ENCODE results near the gene GSDMA.

The GSDMA gene

GRCh38 chr17:39970157-39970692, 7.4 kb downstream of the GSDMA start:
- no peak overlapping the region for H3K4me3 ChIP-seq (ENCODE audit: low read depth, low read length)
- TF ChIP-seq CTCF (IDR thresholded peaks at IDR 0.05; ENCODE audit: control insufficient read depth, extremely low read depth, insufficient read depth): no peak
- no peak for DNase-seq (ENCODE audit: low read depth)

- TF ChIP-seq CTCF (IDR thresholded peaks at IDR 0.05; ENCODE audit: control insufficient read depth, extremely low read depth, insufficient read depth): no peak
- no peak overlapping the region for H3K4me3 ChIP-seq (ENCODE audit: low read depth, low read length)
- no peak for DNase-seq (ENCODE audit: low read depth)
Observed at GRCh38 chr17:39971076-39971603, 8.3 kb downstream of the GSDMA start.

GRCh38 chr17:39972271-39972670, 9.5 kb downstream of the GSDMA start:
- DNase-seq (ENCODE audit: low read depth): no peak
- no peak overlapping the region for H3K4me3 ChIP-seq (ENCODE audit: low read depth, low read length)
- TF ChIP-seq CTCF (IDR thresholded peaks at IDR 0.05; ENCODE audit: control insufficient read depth, extremely low read depth, insufficient read depth): no peak

- no peak for DNase-seq (ENCODE audit: low read depth)
- no peak for TF ChIP-seq CTCF (IDR thresholded peaks at IDR 0.05; ENCODE audit: control insufficient read depth, extremely low read depth, insufficient read depth)
- H3K4me3 ChIP-seq (ENCODE audit: low read depth, low read length): no peak overlapping the region
Observed at GRCh38 chr17:39973496-39973895, 10.7 kb downstream of the GSDMA start.

GRCh38 chr17:39974433-39974832, 11.6 kb downstream of the GSDMA start:
- no peak overlapping the region for H3K4me3 ChIP-seq (ENCODE audit: low read depth, low read length)
- TF ChIP-seq CTCF (IDR thresholded peaks at IDR 0.05; ENCODE audit: control insufficient read depth, extremely low read depth, insufficient read depth): no peak
- DNase-seq (ENCODE audit: low read depth): no peak

- no peak overlapping the region for H3K4me3 ChIP-seq (ENCODE audit: low read depth, low read length)
- TF ChIP-seq CTCF (IDR thresholded peaks at IDR 0.05; ENCODE audit: control insufficient read depth, extremely low read depth, insufficient read depth): no peak
- no peak for DNase-seq (ENCODE audit: low read depth)
Observed at GRCh38 chr17:39975801-39976200, 13.0 kb downstream of the GSDMA start.

- no peak for DNase-seq (ENCODE audit: low read depth)
- no peak overlapping the region for H3K4me3 ChIP-seq (ENCODE audit: low read depth, low read length)
- TF ChIP-seq CTCF (IDR thresholded peaks at IDR 0.05; ENCODE audit: control insufficient read depth, extremely low read depth, insufficient read depth): no peak
Observed at GRCh38 chr17:39979016-39979670, 16.3 kb downstream of the GSDMA start.

All from LNCaP clone FGC (cell line).